HepG2 (cell line): ENCODE measurements around the gene PDE9A.

Experiments
- CHD2 ChIP-seq: IDR thresholded peaks from 2 replicates; pipeline ENCODE4 v1.6.1; 2011; ENCODE audit warnings: low read depth, low read length, improper control_type of control experiment
- FOXO1 ChIP-seq: sonication (generic); formaldehyde crosslinking; IDR thresholded peaks from 2 replicates; pipeline ENCODE4 v1.4.0; 2020; ENCODE audit warnings: missing genetic modification reagents
- GATAD2A ChIP-seq: IDR thresholded peaks from 2 replicates; pipeline ENCODE4 v1.6.1; 2016
- NPAS2 ChIP-seq: sonication (generic); formaldehyde crosslinking; IDR thresholded peaks from 2 replicates; pipeline ENCODE4 v1.8.0; 2022; ENCODE audit warnings: mild to moderate bottlenecking, missing genetic modification reagents, borderline replicate concordance
- POLR2AphosphoS5 ChIP-seq: IDR thresholded peaks from 2 replicates; pipeline ENCODE4 v1.6.1; 2012; ENCODE audit warnings: low read depth, low read length
- ZC3H4 ChIP-seq: sonication (generic); formaldehyde crosslinking; IDR thresholded peaks from 2 replicates; pipeline ENCODE4 v1.4.0; 2020; ENCODE audit warnings: missing genetic modification reagents, borderline replicate concordance
- ZKSCAN8 ChIP-seq: IDR thresholded peaks from 2 replicates; pipeline ENCODE4 v1.6.1; 2016; ENCODE audit warnings: borderline replicate concordance, missing genetic modification reagents, missing compliant biosample characterization
- ZNF121 ChIP-seq: sonication (generic); formaldehyde crosslinking; IDR thresholded peaks from 2 replicates; pipeline ENCODE4 v1.5.0; 2020; ENCODE audit warnings: mild to moderate bottlenecking, missing genetic modification reagents
- ZNF350 ChIP-seq: sonication (generic); formaldehyde crosslinking; IDR thresholded peaks from 2 replicates; pipeline ENCODE4 v1.4.0; 2020; ENCODE audit warnings: mild to moderate bottlenecking, low read depth, missing genetic modification reagents, borderline replicate concordance
- TF ChIP-seq, protein P1 (sequence below): IDR thresholded peaks from 2 replicates; pipeline ENCODE4 v1.6.1; 2012; ENCODE audit warnings: inconsistent platforms

DNA sequence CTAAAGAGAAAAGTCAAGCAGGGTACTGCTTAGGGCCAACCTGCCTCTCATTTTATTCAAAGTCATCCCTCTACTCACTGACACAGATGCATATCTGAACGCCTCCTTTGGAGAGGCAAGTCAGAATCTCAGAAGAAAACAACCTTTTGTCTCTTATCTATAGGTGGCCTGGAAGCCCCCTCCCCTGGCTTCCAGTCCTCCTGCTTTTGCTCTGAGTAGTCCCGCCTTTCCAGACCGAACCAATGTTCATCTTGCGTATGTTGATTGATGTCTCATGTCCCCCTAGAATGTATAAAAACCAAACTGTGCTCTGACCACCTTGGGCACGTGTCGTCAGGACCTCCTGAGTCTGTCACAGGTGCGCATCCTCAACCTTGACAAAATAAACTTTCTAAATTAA lies 144.1 kb downstream of the PDE9A start:
- TF ChIP-seq GATAD2A (CRISPR knock-in tag), result no peak
- no peak for TF ChIP-seq ZNF350 (CRISPR knock-in tag)
- TF ChIP-seq ZC3H4, result no peak
- no peak for TF ChIP-seq ZKSCAN8 (CRISPR knock-in tag)
- TF ChIP-seq FOXO1, result no peak
- TF ChIP-seq, protein P1, sequence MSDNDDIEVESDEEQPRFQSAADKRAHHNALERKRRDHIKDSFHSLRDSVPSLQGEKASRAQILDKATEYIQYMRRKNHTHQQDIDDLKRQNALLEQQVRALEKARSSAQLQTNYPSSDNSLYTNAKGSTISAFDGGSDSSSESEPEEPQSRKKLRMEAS, result no peak
- TF ChIP-seq CHD2, result no peak
- no peak for TF ChIP-seq ZNF121 (CRISPR knock-in tag)
- TF ChIP-seq POLR2AphosphoS5, result no peak
- no peak for TF ChIP-seq NPAS2 (CRISPR knock-in tag)
